K562 (cell line): Measurements from ENCODE around the gene ANKMY1. TPM values are rescaled to one million over a fixed set of nuclear protein-coding genes. Genes with fewer than 3 reads are reported as not detected.

ENCODE experiments used
- ATAC-seq: fragments of 200-7000 bp; cut with Tn5 transposase; 3 replicates; pipeline ENCODE4 v1.9.1; 2020; ENCODE audit warnings: moderate library complexity
- BruUV-seq: library from RNA; stranded (reverse); fragments of 400-500 nt; replicated peaks from 2 replicates; lab custom pipeline; 2021; lab: Mats Ljungman, UMichigan
- CTCF ChIA-PET: fragments of 300-600 bp; formaldehyde crosslinking; extraction: SDS; loops from one replicate; lab custom pipeline; 2021; ENCODE audit warnings: low intra/inter-chr PET ratio; lab: Yijun Ruan, JAX
- POLR2A ChIA-PET: fragments of 300-600, 350-650 bp; sonication (Branson Sonifier 250); formaldehyde crosslinking; extraction: SDS; loops from one replicate; lab custom pipeline; 2021; ENCODE audit warnings: antibody characterized with exemption, inconsistent platforms; lab: Yijun Ruan, JAX
- DNase-seq, 4 experiments: peaks; one replicate each; pipeline versions ENCODE4 v3.0.0 to v3.0.0-alpha.2; 2011 to 2018; ENCODE audit warnings: low spot score in 3 of 4, mixed read lengths in 3 of 4; ENCODE audit errors: extremely low read depth in 1 of 4
- FAIRE-seq: peaks from 2 replicates; lab custom pipeline; 2011; peaks lifted over from hg19 to GRCh38; lab: Jason Lieb, UNC
- H2AFZ ChIP-seq: 2 replicates; pipeline ENCODE4 v1.6.0; 2011; ENCODE audit warnings: low read depth, low read length, control low read depth, inconsistent platforms
- H3K27ac ChIP-seq: fragments of 200-600 bp; 3 replicates; pipeline ENCODE4 v1.8.0; 2011; ENCODE audit warnings: low read depth, mild to moderate bottlenecking, control low read depth, inconsistent platforms, low read length, moderate library complexity, mixed read lengths; ENCODE audit errors: extremely low read depth
- H3K27me3 ChIP-seq, 2 experiments: fragments of 300-600 bp in 1 of 2; 2 replicates in 1 of 2; 3 replicates in 1 of 2; pipeline versions ENCODE4 v1.6.0 to v1.8.0; 2011; ENCODE audit warnings: inconsistent platforms in 2 of 2, low read length in 2 of 2, mild to moderate bottlenecking in 1 of 2, mixed read lengths in 1 of 2, moderate library complexity in 1 of 2; ENCODE audit not compliant: control insufficient read depth in 2 of 2, insufficient read depth in 2 of 2
- H3K36me3 ChIP-seq: fragments of 300-600 bp; 3 replicates; pipeline ENCODE4 v1.8.0; 2011; ENCODE audit warnings: mild to moderate bottlenecking, low read length, inconsistent platforms; ENCODE audit not compliant: control insufficient read depth, insufficient read depth
- H3K4me1 ChIP-seq, 2 experiments: fragments of 200-600 bp in 1 of 2; replicated peaks in 1 of 2; 2 replicates in 1 of 2; 3 replicates in 1 of 2; pipeline versions ENCODE4 v1.5.1 to v1.8.0; 2011; ENCODE audit warnings: inconsistent platforms in 2 of 2, low read length in 2 of 2, mild to moderate bottlenecking in 1 of 2, mixed read lengths in 1 of 2, moderate library complexity in 1 of 2; ENCODE audit not compliant: control insufficient read depth in 2 of 2, insufficient read depth in 2 of 2
- H3K4me2 ChIP-seq: 2 replicates; pipeline ENCODE4 v1.6.1; 2011; ENCODE audit warnings: low read length, control low read depth, inconsistent platforms, mixed read lengths; ENCODE audit not compliant: insufficient read depth
- H3K4me3 ChIP-seq: fragments of 200-600 bp; sonication (generic), shearing (Covaris generic); 2 replicates; pipeline ENCODE4 v1.5.1; 2016; ENCODE audit warnings: control low read depth, inconsistent platforms
- H3K79me2 ChIP-seq: fragments of 200-600 bp; 3 replicates; pipeline ENCODE4 v1.8.0; 2011; ENCODE audit warnings: low read length, inconsistent platforms; ENCODE audit not compliant: control insufficient read depth, insufficient read depth
- H3K9ac ChIP-seq, 2 experiments: 2 replicates each; pipeline versions ENCODE4 v1.6.0 to v1.6.1; 2011; ENCODE audit warnings: low read depth in 2 of 2, low read length in 2 of 2, control low read depth in 1 of 2, inconsistent platforms in 1 of 2, mild to moderate bottlenecking in 1 of 2, mixed read lengths in 1 of 2; ENCODE audit not compliant: insufficient read depth in 1 of 2
- H3K9me1 ChIP-seq: one replicate; pipeline ENCODE4 v1.6.0; 2011; ENCODE audit warnings: inconsistent platforms, mild to moderate bottlenecking, low read length, moderate library complexity; ENCODE audit not compliant: control insufficient read depth, insufficient read depth
- H3K9me3 ChIP-seq: replicated peaks from 2 replicates; pipeline ENCODE4 v1.5.1; 2011; ENCODE audit warnings: low read depth, low read length, inconsistent platforms; ENCODE audit not compliant: control insufficient read depth, insufficient read depth
- H4K20me1 ChIP-seq: replicated peaks from 2 replicates; pipeline ENCODE4 v1.6.1; 2011; ENCODE audit warnings: low read length, inconsistent platforms, mixed read lengths; ENCODE audit not compliant: control insufficient read depth, insufficient read depth
- CUX1 ChIP-seq: fragments of 200-800 bp; sonication (Bioruptor generic); IDR thresholded peaks from 2 replicates; pipeline ENCODE4 v1.6.1; 2016; ENCODE audit warnings: missing genetic modification characterization, missing compliant biosample characterization
- KHSRP ChIP-seq: fragments of 450-650 bp; IDR thresholded peaks from 2 replicates; pipeline ENCODE4 v1.6.1; 2017
- NFE2L1 ChIP-seq: fragments of 450-650 bp; IDR thresholded peaks from 2 replicates; pipeline ENCODE4 v1.6.1; 2016; ENCODE audit warnings: missing genetic modification characterization, low read depth, mild to moderate bottlenecking, missing compliant biosample characterization, moderate library complexity, borderline replicate concordance
- PHB ChIP-seq: fragments of 250-450 bp; sonication (Bioruptor Pico); IDR thresholded peaks from 2 replicates; pipeline ENCODE4 v1.5.0; 2021
- PHTF2 ChIP-seq: fragments of 250-450 bp; sonication (Bioruptor Pico); IDR thresholded peaks from 2 replicates; pipeline ENCODE4 v1.5.0; 2021; ENCODE audit warnings: mild to moderate bottlenecking
- SAFB ChIP-seq: fragments of 200-400 bp; formaldehyde crosslinking; IDR thresholded peaks from 2 replicates; pipeline ENCODE4 v1.6.1; 2017; ENCODE audit warnings: low read depth, low read length, borderline replicate concordance
- SIN3B ChIP-seq: fragments of 450-650 bp; IDR thresholded peaks from 2 replicates; pipeline ENCODE4 v1.6.1; 2017; ENCODE audit warnings: low read depth, mild to moderate bottlenecking, moderate library complexity
- SNRNP70 ChIP-seq: fragments of 200-400 bp; formaldehyde crosslinking; optimal IDR thresholded peaks from 2 replicates; pipeline ENCODE3; 2017; ENCODE audit warnings: low read depth, low read length
- SP1 ChIP-seq: sonication (generic); formaldehyde crosslinking; IDR thresholded peaks from 2 replicates; pipeline ENCODE4 v1.8.1; 2022; ENCODE audit warnings: mild to moderate bottlenecking, missing genetic modification reagents
- TFAP4 ChIP-seq: sonication (generic); formaldehyde crosslinking; IDR thresholded peaks from 2 replicates; pipeline ENCODE4 v1.8.0; 2022; ENCODE audit warnings: missing genetic modification reagents, mild to moderate bottlenecking, moderate library complexity, borderline replicate concordance
- ZBTB5 ChIP-seq: fragments of 450-650 bp; IDR thresholded peaks from 2 replicates; pipeline ENCODE4 v1.6.1; 2017; ENCODE audit warnings: antibody characterized with exemption
- ZNF280B ChIP-seq: fragments of 250-450 bp; sonication (Bioruptor Pico); IDR thresholded peaks from 2 replicates; pipeline ENCODE4 v1.5.1; 2021; ENCODE audit warnings: mild to moderate bottlenecking
- ZNF445 ChIP-seq: fragments of 250-450 bp; sonication (Bioruptor Pico); IDR thresholded peaks from 2 replicates; pipeline ENCODE4 v1.4.0; 2020; ENCODE audit warnings: low read depth, mild to moderate bottlenecking, moderate library complexity
- WGBS: fragments of 100-300 bp; shearing (Covaris generic); methylation state at CpG from one replicate; pipeline ENCODE4 v1.1.6; 2016; ENCODE audit warnings: low coverage, mixed read lengths; ENCODE audit not compliant: insufficient coverage; ENCODE audit errors: missing lambda C conversion rate; 5-methylcytosine and 5-hydroxymethylcytosine counted together
- in situ Hi-C: fragments of 300-500 bp; cut with MboI; formaldehyde crosslinking; loops from 4 replicates; pipeline ENCODE4 v1.15.0; 2018; ENCODE audit warnings: inconsistent platforms, mixed read lengths
- intact Hi-C: fragments of 100-400 bp; cut with micrococcal nuclease; formaldehyde crosslinking; loops from 2 replicates; pipeline ENCODE4 v1.14.2; 2022
- polyA plus RNA-seq, 8 experiments: library from polyadenylated mRNA; depleted of rRNA in 4 of 8; stranded (reverse) in 5 of 8; unstranded in 3 of 8; fragments of >200 nt; fragmentation: Nextera tagmentation in 2 of 8; fragmentation: Illumina TruSeq in 1 of 8; extraction: Ambion mirVana in 2 of 8; extraction: Trizol in 1 of 8; gene quantifications; 2 replicates each; pipeline versions ENCODE4 v1.2.1 to v1.2.3, GENCODE V29; 2011 to 2014; ENCODE audit warnings: inconsistent platforms in 1 of 8, missing spikeins in 1 of 8
- total RNA-seq, 7 experiments: library from RNA; depleted of rRNA in 6 of 7; stranded (reverse); fragments of >200 nt in 6 of 7; fragmentation: Illumina TruSeq in 2 of 7; extraction: Trizol in 2 of 7; gene quantifications; 2 replicates each; pipeline versions ENCODE4 v1.2.1 to v1.2.3, GENCODE V29; 2011 to 2021; ENCODE audit warnings: low replicate concordance in 1 of 7

The ANKMY1 gene
- total and polyA plus RNA-seq, 9 of the 15 experiments (the other 6 are each of a cell fraction or from before 2014, with no cell fraction given), result 0.75 to 15.1 (median 11.7) TPM

- DNase-seq (no peak), FAIRE-seq (no peak), ATAC-seq (no peak)
- in situ Hi-C loops (no loop called here), intact Hi-C loops (no loop called here)
- Histone ChIP-seq H3K36me3 (peaks cover 28% of the 10 kb centered on the region; the same call in 2 of the 3 replicates), H3K9me1 (no peaks in the 10 kb centered on the region), H3K4me3 (no peak overlapping the region), H3K9ac (no peak overlapping the region), H3K79me2 (peaks cover 37% of the 10 kb centered on the region), H3K9me3 (no peaks in the 10 kb centered on the region), H3K4me2 (no peak overlapping the region), H4K20me1 (no peaks in the 10 kb centered on the region; the same call in 1 of the 2 replicates), H3K4me1 (peaks cover 12 to 47% of the 10 kb centered on the region in 2 experiments), H3K27ac (no peak overlapping the region), H3K27me3 (no peaks in the 10 kb centered on the region), H2AFZ (no peak overlapping the region)
- POLR2A ChIA-PET, result no interaction called here
- TF ChIP-seq CUX1 (CRISPR knock-in tag) (no peak), ZNF280B (CRISPR knock-in tag) (no peak), SAFB (no peak), KHSRP (no peak), ZBTB5 (no peak), NFE2L1 (tag) (no peak), TFAP4 (CRISPR knock-in tag) (no peak), SIN3B (no peak), ZNF445 (CRISPR knock-in tag) (no peak), PHTF2 (CRISPR knock-in tag) (no peak), PHB (no peak), SP1 (CRISPR knock-in tag) (no peak), SNRNP70 (no peak)
- CTCF ChIA-PET, result no interaction called here
- WGBS, result 58% methylated on average over 4 of the region's 14 CpGs
- BruUV-seq, result no TSS peak
These were observed 31.6 kb upstream of the ANKMY1 start for GRCh38 chr2:240589375-240589774.
